ENCODE results near the gene USP11. TPM values are rescaled to one million over a fixed set of nuclear protein-coding genes. Genes with fewer than 3 reads are reported as not detected.
A peak's percentile ranks its signal among the peaks of the same experiment; 100 is the strongest.

Gene USP11
- total RNA-seq, 1 donor from 2014 or later: 106 TPM

DNA sequence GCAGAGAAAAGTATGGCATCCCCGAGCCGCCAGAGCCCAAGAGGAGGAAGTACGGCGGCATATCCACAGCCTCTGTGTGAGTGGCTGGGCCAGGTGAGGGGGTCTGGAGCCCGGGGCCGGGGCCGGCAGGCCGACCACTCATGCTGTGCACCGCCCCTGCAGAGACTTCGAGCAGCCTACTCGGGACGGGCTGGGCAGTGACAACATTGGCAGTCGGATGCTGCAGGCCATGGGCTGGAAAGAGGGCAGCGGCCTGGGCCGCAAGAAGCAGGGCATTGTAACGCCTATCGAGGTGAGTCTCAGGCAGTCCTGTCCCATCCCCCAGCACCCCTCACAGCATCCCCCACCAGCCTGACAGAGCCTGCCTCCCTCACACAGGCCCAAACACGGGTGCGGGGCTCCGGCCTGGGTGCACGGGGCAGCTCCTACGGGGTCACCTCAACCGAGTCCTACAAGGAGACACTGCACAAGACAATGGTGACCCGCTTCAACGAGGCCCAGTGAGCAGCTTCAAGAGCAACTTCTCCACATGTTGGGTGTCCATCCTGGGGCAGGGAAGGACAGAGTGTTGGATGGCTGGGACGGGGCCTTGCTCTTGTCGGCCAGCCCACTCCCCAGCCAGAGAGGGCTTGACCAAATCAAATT is 46.6 kb upstream of the USP11 start:
- Mint-ChIP-seq H3K4me3 (peak overlapping the region; percentile 5), H3K36me3 (peaks cover 7% of the 10 kb centered on the region), H3K9me3 (no peaks in the 10 kb centered on the region), H3K4me1 (peaks cover 3% of the 10 kb centered on the region), H3K27ac (no peak overlapping the region), H3K27me3 (ENCODE audit: insufficient read depth, low read depth) (peaks cover 8% of the 10 kb centered on the region)
- no peak overlapping the region for H3K4me2 ChIP-seq
- no peaks in the 10 kb centered on the region for H4K20me1 ChIP-seq (ENCODE audit: low read depth)
- no peak overlapping the region for H3K4me3 ChIP-seq
- H3K9ac ChIP-seq: no peak overlapping the region
- TF ChIP-seq CTCF (IDR thresholded peaks at IDR 0.05) (no peak), EZH2 (IDR thresholded peaks at IDR 0.05) (no peak), EZH2phosphoT487 (IDR thresholded peaks at IDR 0.05) (no peak)
- DNase-seq (ENCODE audit: low spot score): no peak
- H3K79me2 ChIP-seq (ENCODE audit: low read depth): no peaks in the 10 kb centered on the region
- peaks cover 10% of the 10 kb centered on the region for H3F3A ChIP-seq (ENCODE audit: low read depth)
- no peaks in the 10 kb centered on the region for H3K36me3 ChIP-seq
- H3K9me3 ChIP-seq (ENCODE audit: low read depth): no peaks in the 10 kb centered on the region
- H2AFZ ChIP-seq (replicated peaks): no peak overlapping the region
- peaks cover 4% of the 10 kb centered on the region for H3K27me3 ChIP-seq
- H3K4me1 ChIP-seq: no peaks in the 10 kb centered on the region
- H3K27ac ChIP-seq: no peak overlapping the region

DNA sequence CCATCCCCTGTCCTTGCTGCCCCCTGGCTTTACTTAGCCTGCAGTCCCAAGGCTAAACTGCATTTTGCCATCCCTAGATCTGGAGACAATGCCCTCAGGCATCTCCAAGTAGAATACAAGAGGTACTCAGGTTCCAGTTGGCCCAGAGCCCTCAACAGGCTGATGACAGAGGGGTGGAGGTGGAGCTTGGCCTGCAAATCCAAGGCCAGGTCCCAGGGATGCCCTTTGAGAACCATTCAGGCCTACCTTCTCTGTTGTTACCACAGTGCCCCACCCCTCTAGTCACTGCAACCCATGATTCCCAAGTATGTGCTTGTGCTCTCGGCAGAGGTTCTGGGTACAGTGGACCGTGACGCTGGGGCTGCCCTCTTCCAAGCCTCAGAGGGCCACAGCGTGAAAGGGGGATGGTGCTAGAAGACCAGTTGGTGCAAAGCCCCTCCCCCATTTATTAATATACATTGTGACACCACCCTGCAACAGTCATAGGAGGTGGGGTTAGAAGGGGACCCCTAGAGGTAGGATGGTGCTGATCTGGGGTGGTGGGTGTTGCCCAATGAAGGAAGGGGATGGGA is 45.6 kb upstream of the USP11 start:
- H3K36me3 ChIP-seq: no peaks in the 10 kb centered on the region
- Mint-ChIP-seq H3K27ac (no peak overlapping the region), H3K4me1 (peaks cover 4% of the 10 kb centered on the region), H3K9me3 (no peaks in the 10 kb centered on the region), H3K27me3 (ENCODE audit: insufficient read depth, low read depth) (peaks cover 10% of the 10 kb centered on the region), H3K4me3 (no peak overlapping the region), H3K36me3 (peaks cover 7% of the 10 kb centered on the region)
- no peak overlapping the region for H3K4me3 ChIP-seq
- TF ChIP-seq EZH2phosphoT487 (IDR thresholded peaks at IDR 0.05) (no peak), CTCF (IDR thresholded peaks at IDR 0.05) (no peak), EZH2 (IDR thresholded peaks at IDR 0.05) (no peak)
- H3K4me1 ChIP-seq: peaks cover 6% of the 10 kb centered on the region
- no peak for DNase-seq (ENCODE audit: low spot score)
- H2AFZ ChIP-seq (replicated peaks): no peak overlapping the region
- H3K27ac ChIP-seq: no peak overlapping the region
- peaks cover 19% of the 10 kb centered on the region for H3F3A ChIP-seq (ENCODE audit: low read depth)
- no peaks in the 10 kb centered on the region for H3K9me3 ChIP-seq (ENCODE audit: low read depth)
- H3K9ac ChIP-seq: no peak overlapping the region
- no peaks in the 10 kb centered on the region for H4K20me1 ChIP-seq (ENCODE audit: low read depth)
- H3K4me2 ChIP-seq: no peak overlapping the region
- H3K27me3 ChIP-seq: peaks cover 14% of the 10 kb centered on the region
- no peaks in the 10 kb centered on the region for H3K79me2 ChIP-seq (ENCODE audit: low read depth)

DNA sequence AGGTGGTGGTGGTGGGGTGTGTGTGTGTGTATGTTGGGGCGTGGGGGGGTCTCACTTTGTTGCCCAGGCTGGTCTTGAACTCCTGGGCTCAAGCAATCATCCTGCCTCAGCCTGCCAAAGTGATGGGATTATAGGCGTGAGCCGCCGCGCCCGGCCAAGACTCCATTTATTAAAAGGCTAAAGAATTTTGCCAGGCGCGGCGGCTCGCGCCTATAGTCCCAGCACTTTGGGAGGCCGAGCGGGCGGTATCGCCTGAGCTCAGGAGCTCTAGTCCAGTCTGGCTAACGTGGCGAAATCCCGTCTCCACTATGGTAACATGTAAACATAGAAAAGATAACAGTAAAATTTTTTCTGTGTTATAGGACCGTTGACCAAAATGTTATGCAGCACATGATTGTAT is 42.9 kb upstream of the USP11 start:
- H4K20me1 ChIP-seq (ENCODE audit: low read depth): peaks cover 9% of the 10 kb centered on the region
- Mint-ChIP-seq H3K27ac (no peak overlapping the region), H3K9me3 (no peaks in the 10 kb centered on the region), H3K4me1 (peaks cover 22% of the 10 kb centered on the region), H3K27me3 (ENCODE audit: insufficient read depth, low read depth) (peaks cover 9% of the 10 kb centered on the region), H3K4me3 (no peak overlapping the region), H3K36me3 (peaks cover 13% of the 10 kb centered on the region)
- H3K9ac ChIP-seq: no peak overlapping the region
- H3K9me3 ChIP-seq (ENCODE audit: low read depth): no peaks in the 10 kb centered on the region
- H3K27me3 ChIP-seq: peaks cover 19% of the 10 kb centered on the region
- H2AFZ ChIP-seq (replicated peaks): no peak overlapping the region
- H3K4me1 ChIP-seq: peaks cover 9% of the 10 kb centered on the region
- no peak overlapping the region for H3K27ac ChIP-seq
- H3K4me2 ChIP-seq: no peak overlapping the region
- H3K4me3 ChIP-seq: no peak overlapping the region
- H3K79me2 ChIP-seq (ENCODE audit: low read depth): peaks cover 13% of the 10 kb centered on the region
- peaks cover 19% of the 10 kb centered on the region for H3F3A ChIP-seq (ENCODE audit: low read depth)
- TF ChIP-seq CTCF (IDR thresholded peaks at IDR 0.05): no peak
- no peak for TF ChIP-seq EZH2phosphoT487 (IDR thresholded peaks at IDR 0.05)
- no peak for TF ChIP-seq EZH2 (IDR thresholded peaks at IDR 0.05)
- no peaks in the 10 kb centered on the region for H3K36me3 ChIP-seq
- peak; percentile 28 for DNase-seq (ENCODE audit: low spot score)

All from neural progenitor cell (in vitro differentiated cells).